Measurements from ENCODE around the gene KRTAP9-1. TPM values are rescaled to one million over a fixed set of nuclear protein-coding genes. Genes with fewer than 3 reads are reported as not detected.

KRTAP9-1 gene
- total RNA-seq, 2 experiments from 2014 or later = not detected

DNA sequence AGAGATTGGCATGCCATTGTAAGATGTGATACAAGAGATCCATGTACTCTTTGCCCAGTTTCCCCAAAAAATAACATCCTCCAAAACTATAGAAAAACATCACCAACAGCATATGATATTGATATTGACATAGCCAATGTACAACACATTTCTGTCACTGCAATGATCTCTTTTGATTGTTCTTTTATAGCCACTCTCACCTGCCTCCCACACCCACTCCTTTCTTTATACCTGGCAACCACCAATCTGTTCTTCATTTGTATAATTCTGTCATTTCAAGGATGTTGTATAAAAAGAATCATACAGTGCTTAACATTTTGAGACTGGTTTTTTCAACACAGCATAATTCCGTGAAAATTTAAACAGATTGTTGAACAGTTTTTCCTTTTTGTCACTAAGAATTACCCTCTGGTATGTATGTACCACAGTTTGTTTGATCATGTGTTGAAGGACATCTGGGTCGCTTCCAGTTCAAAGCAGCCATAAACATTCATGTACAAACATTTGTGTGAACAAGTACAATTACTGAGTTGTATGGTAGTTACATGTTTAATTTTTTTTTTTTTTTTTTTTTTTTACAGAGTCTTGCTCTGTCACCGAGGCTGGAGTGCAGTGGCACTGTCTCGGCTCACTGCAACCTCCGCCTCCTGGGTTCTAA is 9.9 kb downstream of the KRTAP9-1 start:
- Mint-ChIP-seq H3K4me1 (ENCODE audit: low read depth) (no peaks in the 10 kb centered on the region), H3K27me3 (no peaks in the 10 kb centered on the region), H3K4me3 (no peak overlapping the region), H3K27ac (no peak overlapping the region), H3K36me3 (ENCODE audit: low read depth) (no peaks in the 10 kb centered on the region), H3K9me3 (peaks cover 4% of the 10 kb centered on the region)
- POLR2A ChIA-PET = no interaction called here
- TF ChIP-seq, protein P1, sequence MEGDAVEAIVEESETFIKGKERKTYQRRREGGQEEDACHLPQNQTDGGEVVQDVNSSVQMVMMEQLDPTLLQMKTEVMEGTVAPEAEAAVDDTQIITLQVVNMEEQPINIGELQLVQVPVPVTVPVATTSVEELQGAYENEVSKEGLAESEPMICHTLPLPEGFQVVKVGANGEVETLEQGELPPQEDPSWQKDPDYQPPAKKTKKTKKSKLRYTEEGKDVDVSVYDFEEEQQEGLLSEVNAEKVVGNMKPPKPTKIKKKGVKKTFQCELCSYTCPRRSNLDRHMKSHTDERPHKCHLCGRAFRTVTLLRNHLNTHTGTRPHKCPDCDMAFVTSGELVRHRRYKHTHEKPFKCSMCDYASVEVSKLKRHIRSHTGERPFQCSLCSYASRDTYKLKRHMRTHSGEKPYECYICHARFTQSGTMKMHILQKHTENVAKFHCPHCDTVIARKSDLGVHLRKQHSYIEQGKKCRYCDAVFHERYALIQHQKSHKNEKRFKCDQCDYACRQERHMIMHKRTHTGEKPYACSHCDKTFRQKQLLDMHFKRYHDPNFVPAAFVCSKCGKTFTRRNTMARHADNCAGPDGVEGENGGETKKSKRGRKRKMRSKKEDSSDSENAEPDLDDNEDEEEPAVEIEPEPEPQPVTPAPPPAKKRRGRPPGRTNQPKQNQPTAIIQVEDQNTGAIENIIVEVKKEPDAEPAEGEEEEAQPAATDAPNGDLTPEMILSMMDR (IDR thresholded peaks at IDR 0.05) = no peak
- Histone ChIP-seq H3K4me3 (ENCODE audit: low read length) (no peak overlapping the region), H3K27ac (ENCODE audit: low read depth in 1 of 2, low read length in 2 of 2) (no peak overlapping the region), H3K4me1 (ENCODE audit: insufficient read depth, low read length) (no peaks in the 10 kb centered on the region), H3K27me3 (ENCODE audit: control insufficient read depth in 1 of 2, insufficient read depth in 2 of 2, low read length in 2 of 2) (no peaks in the 10 kb centered on the region), H3K36me3 (ENCODE audit: insufficient read depth, low read length) (no peaks in the 10 kb centered on the region), H3K9me3 (ENCODE audit: control insufficient read depth in 1 of 2, insufficient read depth in 1 of 2, low read length in 2 of 2) (no peaks in the 10 kb centered on the region)
- DNase-seq (no peak), ATAC-seq (ENCODE audit: poor library complexity) (no peak)
- CTCF ChIA-PET = interaction anchor here (0.7 kb wide), 1 partner anchor 145 kb away, joined by 3 read pairs; no protein-coding TSS in a partner anchor
- intact Hi-C loops (cut with DNase I, micrococcal nuclease) = no loop called here

DNA sequence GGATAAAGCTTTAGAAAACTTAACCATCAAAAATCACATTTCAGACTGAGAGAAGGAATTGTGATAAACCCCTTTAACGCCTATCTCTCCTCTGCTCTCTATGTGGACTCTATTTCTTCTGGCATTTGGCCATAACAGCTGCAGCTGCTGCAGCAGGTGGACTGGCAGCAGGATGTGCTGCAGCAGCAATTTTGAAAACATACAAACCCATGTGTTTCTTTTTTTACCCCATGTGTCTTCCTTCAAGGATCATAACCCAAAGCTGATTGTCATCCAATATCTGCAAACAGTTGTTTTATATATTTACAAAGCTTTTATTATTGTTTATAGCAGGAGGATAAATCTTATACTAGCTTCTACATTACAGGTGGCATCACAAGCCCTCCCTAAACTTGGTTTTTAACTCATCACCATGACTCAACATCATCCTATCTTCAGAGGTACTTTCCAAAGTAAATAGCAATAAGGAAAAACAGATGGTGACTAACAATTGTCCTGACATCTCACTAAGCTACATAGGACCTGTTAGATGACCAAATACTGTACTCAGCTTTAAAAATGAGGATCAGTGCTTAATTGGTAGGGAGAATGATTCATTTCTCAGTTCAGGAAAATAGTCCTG is 22.3 kb downstream of the KRTAP9-1 start:
- no peaks in the 10 kb centered on the region for H3K4me1 ChIP-seq (ENCODE audit: insufficient read depth, low read length)
- no peaks in the 10 kb centered on the region for H3K36me3 Mint-ChIP-seq (ENCODE audit: low read depth)
- H3K4me1 Mint-ChIP-seq (ENCODE audit: low read depth) = peaks cover 13% of the 10 kb centered on the region
- H3K9me3 Mint-ChIP-seq = no peaks in the 10 kb centered on the region
- no peak overlapping the region for H3K4me3 Mint-ChIP-seq
- ChIA-PET POLR2A (no interaction called here), CTCF (no interaction called here)
- H3K27me3 Mint-ChIP-seq = peaks cover 31% of the 10 kb centered on the region
- no peaks in the 10 kb centered on the region for H3K36me3 ChIP-seq (ENCODE audit: insufficient read depth, low read length)
- intact Hi-C loops (cut with DNase I, micrococcal nuclease) = no loop called here
- H3K27me3 ChIP-seq (ENCODE audit: control insufficient read depth in 1 of 2, insufficient read depth in 2 of 2, low read length in 2 of 2) = no peaks in the 10 kb centered on the region
- H3K27ac Mint-ChIP-seq = no peak overlapping the region
- no peak overlapping the region for H3K27ac ChIP-seq (ENCODE audit: low read depth in 1 of 2, low read length in 2 of 2)
- ATAC-seq (ENCODE audit: poor library complexity) (no peak), DNase-seq (no peak)
- no peak overlapping the region for H3K4me3 ChIP-seq (ENCODE audit: low read length)
- TF ChIP-seq, protein P1 (IDR thresholded peaks at IDR 0.05) = no peak
- H3K9me3 ChIP-seq (ENCODE audit: control insufficient read depth in 1 of 2, insufficient read depth in 1 of 2, low read length in 2 of 2) = peaks cover 0 to 7% of the 10 kb centered on the region in 2 experiments

DNA sequence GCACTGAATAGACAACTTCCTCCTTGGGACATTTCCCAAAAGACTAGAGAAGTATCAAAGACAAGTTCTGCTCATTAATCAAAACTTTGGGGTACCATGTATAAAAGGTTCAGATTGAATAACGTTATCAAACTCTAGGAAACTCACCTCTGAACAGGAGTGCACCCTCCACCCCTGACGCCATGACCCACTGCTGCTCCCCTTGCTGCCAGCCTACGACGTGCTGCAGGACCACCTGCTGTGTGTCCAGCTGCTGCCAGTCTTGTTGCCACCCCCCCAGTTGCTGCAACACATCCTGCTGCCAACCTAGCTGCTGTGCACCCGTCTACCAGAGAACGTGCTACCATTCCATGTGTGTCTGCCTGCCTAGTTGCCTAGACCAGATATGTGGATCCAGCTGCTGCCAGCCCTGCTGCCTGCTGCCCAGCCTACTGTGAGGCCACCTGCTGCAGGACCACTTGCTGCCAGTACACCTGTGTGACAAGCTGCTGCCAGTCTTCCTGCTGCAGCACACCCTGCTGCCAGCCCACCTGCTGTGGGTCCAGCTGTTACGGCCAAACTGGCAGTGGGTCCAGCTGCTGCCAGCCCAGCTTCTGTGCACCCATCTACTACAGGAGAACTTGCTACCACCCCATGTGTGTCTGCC is 23.0 kb downstream of the KRTAP9-1 start:
- no peak overlapping the region for H3K27ac Mint-ChIP-seq
- Histone ChIP-seq H3K27ac (ENCODE audit: low read depth in 1 of 2, low read length in 2 of 2) (no peak overlapping the region), H3K4me1 (ENCODE audit: insufficient read depth, low read length) (no peaks in the 10 kb centered on the region), H3K36me3 (ENCODE audit: insufficient read depth, low read length) (no peaks in the 10 kb centered on the region), H3K9me3 (ENCODE audit: control insufficient read depth in 1 of 2, insufficient read depth in 1 of 2, low read length in 2 of 2) (peaks cover 0 to 7% of the 10 kb centered on the region in 2 experiments), H3K4me3 (ENCODE audit: low read length) (no peak overlapping the region), H3K27me3 (ENCODE audit: control insufficient read depth in 1 of 2, insufficient read depth in 2 of 2, low read length in 2 of 2) (no peaks in the 10 kb centered on the region)
- ChIA-PET POLR2A (no interaction called here), CTCF (no interaction called here)
- no peaks in the 10 kb centered on the region for H3K36me3 Mint-ChIP-seq (ENCODE audit: low read depth)
- ATAC-seq (ENCODE audit: poor library complexity) (no peak), DNase-seq (no peak)
- peaks cover 13% of the 10 kb centered on the region for H3K4me1 Mint-ChIP-seq (ENCODE audit: low read depth)
- TF ChIP-seq, protein P1 (IDR thresholded peaks at IDR 0.05) = no peak
- H3K9me3 Mint-ChIP-seq = no peaks in the 10 kb centered on the region
- intact Hi-C loops (cut with DNase I, micrococcal nuclease) = no loop called here
- H3K27me3 Mint-ChIP-seq = peaks cover 31% of the 10 kb centered on the region
- no peak overlapping the region for H3K4me3 Mint-ChIP-seq
